Mesendoderm (in vitro differentiated cells): Measurements from ENCODE around the gene NKX2-1.
"Not testable (repeated sequence)": the region's sequence is repeated elsewhere in the genome, so short reads cannot be mapped to it uniquely, and the experiment has no call there.

Source experiments
- DNase-seq: peaks from one replicate; pipeline ENCODE4 v3.0.0; 2013
- H2AK5ac ChIP-seq: 2 replicates; pipeline ENCODE4 v1.6.1; 2013; ENCODE audit warnings: low read length, inconsistent platforms
- H2BK120ac ChIP-seq: 2 replicates; pipeline ENCODE4 v1.6.1; 2013; ENCODE audit warnings: low read depth, mild to moderate bottlenecking, low read length, moderate library complexity, mixed read lengths
- H2BK15ac ChIP-seq: replicated peaks from 2 replicates; pipeline ENCODE4 v1.6.1; 2013; ENCODE audit warnings: low read depth, mild to moderate bottlenecking, moderate library complexity
- H2BK5ac ChIP-seq: 2 replicates; pipeline ENCODE4 v1.6.1; 2013; ENCODE audit warnings: low read length, inconsistent platforms
- H3K18ac ChIP-seq: 2 replicates; pipeline ENCODE4 v1.6.1; 2013; ENCODE audit warnings: mild to moderate bottlenecking, low read length, mixed read lengths
- H3K23ac ChIP-seq: one replicate; pipeline ENCODE4 v1.6.1; 2013; ENCODE audit warnings: low read length
- H3K27ac ChIP-seq: 2 replicates; pipeline ENCODE4 v1.5.1; 2013; ENCODE audit warnings: low read depth, mild to moderate bottlenecking, inconsistent platforms, low read length, moderate library complexity
- H3K27me3 ChIP-seq: 2 replicates; pipeline ENCODE4 v1.6.1; 2013; ENCODE audit warnings: low read length, control low read depth, mild to moderate bottlenecking, inconsistent platforms; ENCODE audit not compliant: insufficient read depth, poor library complexity
- H3K36me3 ChIP-seq: 2 replicates; pipeline ENCODE4 v1.6.1; 2013; ENCODE audit warnings: low read length, inconsistent platforms; ENCODE audit not compliant: control insufficient read depth, insufficient read depth
- H3K4ac ChIP-seq: one replicate; pipeline ENCODE4 v1.6.1; 2013; ENCODE audit warnings: low read depth, mild to moderate bottlenecking, low read length, moderate library complexity
- H3K4me1 ChIP-seq: 2 replicates; pipeline ENCODE4 v1.6.1; 2013; ENCODE audit warnings: low read depth, low read length, inconsistent platforms; ENCODE audit not compliant: control insufficient read depth
- H3K4me2 ChIP-seq: 2 replicates; pipeline ENCODE4 v1.6.1; 2013; ENCODE audit warnings: low read length
- H3K4me3 ChIP-seq: 2 replicates; pipeline ENCODE4 v1.5.1; 2013; ENCODE audit warnings: mild to moderate bottlenecking, low read length
- H3K56ac ChIP-seq: one replicate; pipeline ENCODE4 v1.6.1; 2013; ENCODE audit warnings: low read length
- H3K79me1 ChIP-seq: 2 replicates; pipeline ENCODE4 v1.6.1; 2013; ENCODE audit warnings: low read length, inconsistent platforms
- H3K79me2 ChIP-seq: 2 replicates; pipeline ENCODE4 v1.6.1; 2013; ENCODE audit warnings: mild to moderate bottlenecking, low read length; ENCODE audit not compliant: control insufficient read depth, insufficient read depth
- H3K9ac ChIP-seq: 2 replicates; pipeline ENCODE4 v1.6.1; 2013; ENCODE audit warnings: low read length, inconsistent platforms
- H4K5ac ChIP-seq: one replicate; pipeline ENCODE4 v1.6.1; 2013; ENCODE audit warnings: low read length
- H4K8ac ChIP-seq: one replicate; pipeline ENCODE4 v1.6.1; 2013; ENCODE audit warnings: low read depth, mild to moderate bottlenecking, control low read depth, low read length, moderate library complexity
- WGBS: extraction: QIAGEN DNeasy Blood & Tissue Kit; methylation state at CpG from one replicate; pipeline ENCODE4 v1.1.7; 2013; ENCODE audit warnings: low lambda C conversion rate, missing lambda C conversion rate; ENCODE audit not compliant: insufficient coverage; ENCODE audit errors: extremely low coverage; 5-methylcytosine and 5-hydroxymethylcytosine counted together

NKX2-1 gene

GRCh38 chr14:36493761-36494160, 26.3 kb downstream of the NKX2-1 start:
- Histone ChIP-seq H3K27me3 (no peaks in the 10 kb centered on the region), H2AK5ac (no peak overlapping the region), H3K9ac (no peak overlapping the region), H3K4me1 (no peaks in the 10 kb centered on the region), H2BK120ac (no peak overlapping the region), H2BK5ac (no peak overlapping the region), H3K4me3 (no peak overlapping the region), H3K18ac (no peak overlapping the region), H3K36me3 (no peaks in the 10 kb centered on the region), H4K5ac (no peak overlapping the region), H3K79me1 (no peaks in the 10 kb centered on the region), H3K56ac (no peak overlapping the region), H3K79me2 (no peaks in the 10 kb centered on the region), H3K4ac (no peak overlapping the region), H3K27ac (no peak overlapping the region), H4K8ac (no peak overlapping the region), H2BK15ac (no peak overlapping the region), H3K4me2 (no peak overlapping the region), H3K23ac (no peak overlapping the region)
- no peak for DNase-seq
- no CpG with 5 or more reads among the region's 3 CpGs for WGBS

- WGBS, result no CpG with 5 or more reads among the region's 2 CpGs
- no peak overlapping the region for H3K18ac ChIP-seq
- H4K8ac ChIP-seq, result no peak overlapping the region
- H2BK5ac ChIP-seq, result no peak overlapping the region
- DNase-seq, result no peak
- H3K4me2 ChIP-seq, result no peak overlapping the region
- no peak overlapping the region for H3K9ac ChIP-seq
- H3K27ac ChIP-seq, result no peak overlapping the region
- H4K5ac ChIP-seq, result no peak overlapping the region
- H3K4me1 ChIP-seq, result no peaks in the 10 kb centered on the region
- H3K56ac ChIP-seq, result no peak overlapping the region
- no peak overlapping the region for H3K4me3 ChIP-seq
- no peak overlapping the region for H3K23ac ChIP-seq
- no peak overlapping the region for H3K4ac ChIP-seq
- no peaks in the 10 kb centered on the region for H3K36me3 ChIP-seq
- no peaks in the 10 kb centered on the region for H3K79me1 ChIP-seq
- H2BK15ac ChIP-seq, result no peak overlapping the region
- no peaks in the 10 kb centered on the region for H3K27me3 ChIP-seq
- no peak overlapping the region for H2AK5ac ChIP-seq
- H2BK120ac ChIP-seq, result no peak overlapping the region
- H3K79me2 ChIP-seq, result no peaks in the 10 kb centered on the region
These were observed 34.3 kb downstream of the NKX2-1 start for GRCh38 chr14:36485773-36486172.

- Histone ChIP-seq H2BK15ac (no peak overlapping the region), H2BK120ac (no peak overlapping the region), H3K27ac (no peak overlapping the region), H3K4ac (no peak overlapping the region), H3K9ac (no peak overlapping the region), H2BK5ac (no peak overlapping the region), H3K79me1 (no peaks in the 10 kb centered on the region), H3K18ac (no peak overlapping the region), H3K4me2 (no peak overlapping the region), H3K4me1 (no peaks in the 10 kb centered on the region), H3K36me3 (no peaks in the 10 kb centered on the region), H3K79me2 (no peaks in the 10 kb centered on the region), H3K4me3 (no peak overlapping the region), H3K23ac (no peak overlapping the region), H4K8ac (no peak overlapping the region), H4K5ac (no peak overlapping the region), H3K56ac (no peak overlapping the region), H2AK5ac (no peak overlapping the region), H3K27me3 (no peaks in the 10 kb centered on the region)
- no peak for DNase-seq
- no CpG with 5 or more reads among the region's 4 CpGs for WGBS
These were observed 40.7 kb downstream of the NKX2-1 start for GRCh38 chr14:36479344-36479743.

GRCh38 chr14:36478782-36479181, 41.2 kb downstream of the NKX2-1 start:
- no CpG with 5 or more reads among the region's 1 CpG for WGBS
- H3K27me3 ChIP-seq, result no peaks in the 10 kb centered on the region
- no peak overlapping the region for H4K5ac ChIP-seq
- no peak overlapping the region for H3K56ac ChIP-seq
- no peaks in the 10 kb centered on the region for H3K36me3 ChIP-seq
- H3K9ac ChIP-seq, result no peak overlapping the region
- no peak overlapping the region for H4K8ac ChIP-seq
- DNase-seq, result no peak
- H3K27ac ChIP-seq, result no peak overlapping the region
- H2AK5ac ChIP-seq, result no peak overlapping the region
- no peak overlapping the region for H2BK5ac ChIP-seq
- no peak overlapping the region for H3K23ac ChIP-seq
- H3K79me2 ChIP-seq, result no peaks in the 10 kb centered on the region
- no peak overlapping the region for H3K4ac ChIP-seq
- H3K4me1 ChIP-seq, result no peaks in the 10 kb centered on the region
- no peak overlapping the region for H3K4me2 ChIP-seq
- H3K18ac ChIP-seq, result no peak overlapping the region
- H3K4me3 ChIP-seq, result no peak overlapping the region
- no peak overlapping the region for H2BK15ac ChIP-seq
- no peaks in the 10 kb centered on the region for H3K79me1 ChIP-seq
- no peak overlapping the region for H2BK120ac ChIP-seq

- no peaks in the 10 kb centered on the region for H3K79me1 ChIP-seq
- no peaks in the 10 kb centered on the region for H3K79me2 ChIP-seq
- H2BK15ac ChIP-seq, result no peak overlapping the region
- no peak overlapping the region for H3K4me3 ChIP-seq
- no peaks in the 10 kb centered on the region for H3K27me3 ChIP-seq
- H3K9ac ChIP-seq, result no peak overlapping the region
- no peaks in the 10 kb centered on the region for H3K4me1 ChIP-seq
- no peak overlapping the region for H3K4me2 ChIP-seq
- WGBS, result no CpG with 5 or more reads among the region's 6 CpGs
- no peak overlapping the region for H3K56ac ChIP-seq
- H4K8ac ChIP-seq, result no peak overlapping the region
- peak; percentile 25 for DNase-seq
- H3K23ac ChIP-seq, result no peak overlapping the region
- H2BK120ac ChIP-seq, result no peak overlapping the region
- no peak overlapping the region for H3K18ac ChIP-seq
- H3K27ac ChIP-seq, result no peak overlapping the region
- H3K4ac ChIP-seq, result no peak overlapping the region
- no peak overlapping the region for H2AK5ac ChIP-seq
- no peak overlapping the region for H4K5ac ChIP-seq
- no peak overlapping the region for H2BK5ac ChIP-seq
- H3K36me3 ChIP-seq, result no peaks in the 10 kb centered on the region
These were observed 42.8 kb downstream of the NKX2-1 start for GRCh38 chr14:36477266-36477665.

GRCh38 chr14:36476061-36476460, 44.0 kb downstream of the NKX2-1 start:
- not testable (repeated sequence) for H2BK5ac ChIP-seq, H2BK15ac ChIP-seq, H3K18ac ChIP-seq, H3K36me3 ChIP-seq, H3K79me1 ChIP-seq, H2BK120ac ChIP-seq, H3K4me2 ChIP-seq, H3K9ac ChIP-seq, H4K8ac ChIP-seq, H3K4ac ChIP-seq, H3K23ac ChIP-seq, H3K56ac ChIP-seq, H3K4me1 ChIP-seq, DNase-seq, H2AK5ac ChIP-seq, H3K4me3 ChIP-seq, H3K79me2 ChIP-seq, H3K27ac ChIP-seq, H4K5ac ChIP-seq, H3K27me3 ChIP-seq
- WGBS, result no CpG with 5 or more reads among the region's 7 CpGs
